Bronchial smooth muscle cell (primary cell): ENCODE data around the gene TAF15. TPM values are rescaled to one million over a fixed set of nuclear protein-coding genes. Genes with fewer than 3 reads are reported as not detected.

ENCODE experiments used
- total RNA-seq: library from RNA; depleted of rRNA; stranded (reverse); fragments of >200 nt; gene quantifications from 2 replicates; pipeline ENCODE4 v1.2.1, GENCODE V29; 2014

TAF15 gene
- total RNA-seq: 46.5 and 64.6 TPM in 2 replicates

DNA sequence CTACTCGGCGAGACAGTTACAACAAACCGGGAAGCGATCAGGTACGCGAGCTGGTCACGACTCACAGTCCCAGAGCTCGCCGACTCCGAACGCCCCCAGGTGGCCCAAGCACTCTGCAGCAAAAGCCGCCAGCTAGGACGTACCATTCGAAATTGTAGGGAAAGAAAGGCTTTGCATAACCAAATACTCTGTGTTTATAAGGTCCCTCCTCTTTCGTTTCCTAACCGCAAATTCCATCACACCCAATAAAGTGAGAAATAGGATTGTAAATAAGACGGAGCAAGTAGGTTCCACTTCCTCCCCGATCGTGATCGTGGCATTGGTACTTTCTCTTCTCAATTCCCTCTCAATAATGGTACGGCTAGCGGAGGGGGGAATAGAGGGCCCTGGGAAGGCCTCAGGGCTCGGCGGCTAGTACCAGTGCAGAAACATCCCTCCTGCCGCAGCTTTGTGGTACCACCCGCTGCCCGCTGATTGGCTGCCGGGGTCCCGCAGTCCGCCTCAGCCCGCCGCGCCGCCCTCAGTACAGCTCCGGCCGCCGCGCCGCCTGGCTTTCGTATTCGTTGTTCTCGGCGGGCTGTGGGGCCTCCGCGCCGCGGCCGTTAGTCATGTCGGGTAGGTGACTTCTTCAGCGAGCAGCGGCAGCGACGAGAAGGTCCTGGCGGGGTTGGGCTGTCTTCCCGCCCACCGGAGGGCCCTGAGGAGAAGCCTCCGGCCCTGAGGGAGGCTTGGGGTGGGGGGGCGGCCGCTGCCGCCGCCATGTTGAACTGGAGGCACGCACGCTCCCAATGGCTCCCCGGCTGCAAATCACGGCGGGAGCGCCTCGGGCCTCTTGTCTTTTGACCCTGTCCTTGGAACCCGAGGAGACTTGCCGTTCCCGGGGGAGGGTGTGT lies at the start of gene TAF15:
Gene TAF15, plus strand, starts transcription at position 523 of the 893 bp plus-strand sequence. Its CDS starts 86 bp downstream, at position 609.

DNA sequence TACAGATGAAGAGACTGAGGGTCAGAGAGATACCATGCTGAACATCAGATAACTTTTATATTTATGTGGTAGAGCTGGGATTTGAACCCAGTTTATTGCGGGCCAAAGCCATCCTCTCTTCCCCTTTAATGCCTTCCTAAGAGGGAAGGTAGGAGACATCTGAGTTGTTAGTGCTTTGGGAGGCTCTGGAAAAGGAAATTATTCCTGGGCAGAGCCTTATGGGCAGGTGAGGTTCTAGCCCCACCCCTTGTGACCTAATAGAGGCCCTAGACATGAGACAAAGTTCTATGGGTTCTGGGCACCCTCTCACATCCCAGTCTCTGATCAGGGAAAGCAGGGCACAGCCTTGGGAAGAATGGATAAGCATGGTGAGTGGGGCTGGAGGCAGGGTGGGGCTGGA lies 48.7 kb upstream of the TAF15 start, which contains the start of gene C17orf50:
Gene C17orf50, plus strand, starts transcription at position 301 of the 400 bp plus-strand sequence. Its CDS starts 55 bp downstream, at position 356.

DNA sequence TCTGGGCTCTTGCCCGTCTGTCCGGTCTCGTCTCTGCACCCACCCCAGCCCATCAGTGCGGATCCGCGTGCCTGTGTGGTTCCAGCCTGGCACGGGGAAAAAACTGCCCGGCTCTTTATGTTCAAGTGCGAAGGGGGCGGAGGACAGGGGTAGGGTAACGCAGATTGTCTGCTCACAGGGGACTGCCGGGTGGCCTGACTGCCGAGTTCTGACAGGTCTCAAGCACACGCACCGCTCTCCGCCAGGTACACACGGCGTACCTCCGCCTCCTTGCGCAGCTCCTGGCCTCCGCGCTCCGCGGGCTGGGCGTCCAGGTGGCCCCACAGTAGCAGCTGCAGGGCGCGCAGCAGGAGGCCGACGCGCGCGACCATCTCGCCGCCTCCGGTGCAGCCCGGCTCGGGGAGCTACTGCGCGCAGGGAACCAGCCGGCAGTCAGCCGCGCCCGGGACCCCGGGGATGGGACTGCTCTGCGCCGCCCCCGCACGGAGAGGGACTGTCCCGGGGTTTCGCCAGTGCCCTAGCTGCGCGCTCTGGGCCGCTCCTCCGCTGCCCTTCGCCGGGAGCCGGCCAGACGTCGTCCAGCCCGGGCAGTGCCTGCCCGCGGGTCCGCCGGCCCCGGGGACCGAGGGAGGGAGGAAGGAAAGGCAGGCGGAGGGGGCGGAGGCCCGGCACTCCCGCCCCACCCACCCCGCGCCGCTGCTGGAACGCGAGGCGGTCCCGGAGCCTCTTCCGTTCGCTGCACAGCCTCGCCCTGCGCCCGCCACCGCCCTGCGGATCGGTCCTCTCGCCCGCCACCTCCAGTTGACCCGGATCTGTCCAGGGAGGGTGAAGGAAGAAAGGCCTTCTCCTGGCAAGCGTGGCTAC lies 14.0 kb upstream of the TAF15 start, which contains the start of gene MMP28:
Gene MMP28, minus strand, starts transcription at position 635 of the 864 bp plus-strand sequence. Its CDS starts 264 bp downstream, at position 371.

DNA sequence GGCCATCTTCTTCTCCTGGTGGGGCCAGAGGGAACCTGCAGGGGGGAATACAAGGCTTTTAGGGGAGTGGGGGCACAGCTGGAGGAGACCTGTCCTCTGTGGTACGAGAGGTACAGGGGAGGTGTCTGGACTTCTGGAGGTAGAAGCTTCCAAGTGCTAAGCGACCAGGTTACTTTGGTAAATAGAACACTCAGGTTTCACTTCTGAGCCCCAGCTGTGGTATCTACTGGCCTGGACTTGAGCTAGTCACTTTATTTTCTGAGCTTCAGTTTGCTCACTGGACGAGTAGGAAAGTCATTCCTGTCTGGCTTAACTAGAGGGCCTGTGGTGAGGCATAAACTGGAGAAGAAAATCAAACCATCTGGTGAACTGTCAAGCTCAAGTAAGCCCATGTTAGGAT lies 59.5 kb downstream of the TAF15 start, which contains the start of gene HEATR9:
Gene HEATR9, minus strand, starts transcription at position 155 of the 400 bp plus-strand sequence. Its CDS starts 149 bp downstream, at position 6.

DNA sequence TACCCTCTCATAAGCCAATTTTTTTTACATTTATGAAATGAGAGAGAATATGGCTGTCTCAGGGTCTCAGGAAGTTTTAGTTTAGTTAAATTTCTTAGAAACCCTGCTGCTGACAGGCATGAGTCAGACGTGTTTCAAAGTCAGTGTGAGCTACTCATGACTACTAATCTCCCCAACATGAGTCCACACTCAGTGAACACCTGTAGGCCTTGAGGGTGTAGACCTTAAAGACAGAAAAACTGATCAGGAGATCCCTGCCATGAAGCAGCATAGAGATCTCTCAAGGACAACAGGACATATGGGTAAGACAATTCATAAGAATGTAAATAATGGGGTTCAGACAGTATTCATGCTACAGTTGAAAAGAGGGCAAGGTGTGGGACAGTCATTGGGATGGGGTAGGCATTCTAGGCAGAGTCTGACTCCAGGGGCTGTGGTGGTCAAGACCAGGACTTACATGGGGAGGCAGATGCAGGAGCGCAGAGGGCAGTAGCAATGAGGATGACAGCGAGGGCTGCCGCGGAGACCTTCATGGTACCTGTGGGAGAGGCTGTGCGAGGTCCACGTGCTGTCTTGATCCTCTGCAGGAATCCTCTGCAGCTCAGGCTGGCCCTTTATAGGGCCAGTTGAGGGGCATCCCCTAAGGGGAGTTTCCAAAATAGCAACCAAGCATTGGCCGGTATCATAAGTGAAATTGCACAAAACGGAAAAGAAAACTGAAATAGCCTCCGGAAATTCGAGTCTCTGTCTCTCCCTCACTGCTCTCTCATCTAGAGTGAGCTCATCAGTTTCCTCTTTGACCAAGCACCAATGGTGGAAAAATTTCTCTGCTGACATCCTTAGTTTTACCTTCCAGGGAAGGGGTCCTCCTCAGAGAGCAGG lies 70.7 kb downstream of the TAF15 start, which contains the start of gene CCL5:
Gene CCL5, minus strand, starts transcription at position 588 of the 882 bp plus-strand sequence.

Other genes with a start within 250 kb of the TAF15 start
- not detected in 2 replicates for gene SLFN14, start 248.7 kb upstream of the TAF15 start, total RNA-seq
- 3.7 and 4.1 TPM in 2 replicates for gene PEX12, start 230.9 kb upstream of the TAF15 start, total RNA-seq
- gene AP2B1, start 222.2 kb upstream of the TAF15 start, total RNA-seq: 56.2 and 82.9 TPM in 2 replicates
- gene RASL10B, start 77.8 kb upstream of the TAF15 start, total RNA-seq: 1.1 and 1.3 TPM in 2 replicates
- gene GAS2L2, start 56.2 kb upstream of the TAF15 start, total RNA-seq: not detected in 2 replicates
- not detected in 2 replicates for gene C17orf50, start 48.6 kb upstream of the TAF15 start, total RNA-seq
- 1.4 and 1.5 TPM in 2 replicates for gene MMP28, start 13.8 kb upstream of the TAF15 start, total RNA-seq
- not detected in 2 replicates for gene HEATR9, start 59.4 kb downstream of the TAF15 start, total RNA-seq
- not detected in 2 replicates for gene CCL5, start 70.9 kb downstream of the TAF15 start, total RNA-seq
- gene RDM1, start 121.3 kb downstream of the TAF15 start, total RNA-seq: 0.16 TPM in 1 of 2 replicates, not detected in the other
- not detected in 2 replicates for gene LYZL6, start 134.2 kb downstream of the TAF15 start, total RNA-seq
- gene CCL16, start 172.0 kb downstream of the TAF15 start, total RNA-seq: not detected in 2 replicates
- not detected in 2 replicates for gene CCL14, start 177.2 kb downstream of the TAF15 start, total RNA-seq
- not detected in 2 replicates for gene CCL15, start 192.1 kb downstream of the TAF15 start, total RNA-seq
- not detected in 2 replicates for gene CCL23, start 208.5 kb downstream of the TAF15 start, total RNA-seq